Heart right ventricle (tissue), 16 donors: ENCODE data around the gene TYW3. TPM values are rescaled to one million over a fixed set of nuclear protein-coding genes. Genes with fewer than 3 reads are reported as not detected.

Source experiments
- ATAC-seq, 8 donors: fragments of 200-7000 bp; cut with Tn5 transposase; one replicate each; pipeline ENCODE4 v1.9.1; 2020; ENCODE audit warnings: mild to moderate bottlenecking in 8 of 8, moderate library complexity in 8 of 8, moderate number of reproducible peaks in 1 of 8
- DNase-seq, 2 donors: peaks; one replicate each; pipeline ENCODE4 v3.0.0-alpha.2; 2020
- H3K27ac ChIP-seq, 10 donors: fragments of 200-600 bp; sonication (generic) in 2 of 10; one replicate each; pipeline versions ENCODE4 v1.5.0 to v1.8.0; 2020 to 2022; ENCODE audit warnings: mild to moderate bottlenecking in 3 of 10
- H3K27me3 ChIP-seq, 7 donors: fragments of 200-600 bp; one replicate each; pipeline ENCODE4 v1.8.0; 2021 to 2022; ENCODE audit warnings: mild to moderate bottlenecking in 2 of 7
- H3K36me3 ChIP-seq, 9 donors: fragments of 200-600 bp; sonication (generic) in 1 of 9; one replicate each; pipeline versions ENCODE4 v1.5.0 to v1.8.0; 2020 to 2022; ENCODE audit warnings: mild to moderate bottlenecking in 2 of 9
- H3K4me1 ChIP-seq, 9 donors: fragments of 200-600 bp; sonication (generic) in 1 of 9; one replicate each; pipeline versions ENCODE4 v1.5.0 to v1.8.0; 2020 to 2022; ENCODE audit warnings: mild to moderate bottlenecking in 4 of 9
- H3K4me3 ChIP-seq, 10 donors: fragments of 200-600 bp; sonication (generic) in 2 of 10; one replicate each; pipeline versions ENCODE4 v1.5.0 to v1.8.0; 2020 to 2022; ENCODE audit warnings: mild to moderate bottlenecking in 7 of 10, moderate library complexity in 2 of 10
- H3K9me3 ChIP-seq, 11 donors: fragments of 200-600 bp in 10 of 11; sonication (generic) in 2 of 11; one replicate each; pipeline versions ENCODE4 v1.5.0 to v1.8.0; 2013 to 2022; ENCODE audit warnings: mild to moderate bottlenecking in 2 of 11, control low read depth in 1 of 11, moderate library complexity in 1 of 11
- WGBS, 2 donors: extraction: QIAGEN DNeasy Blood & Tissue Kit; methylation state at CpG; one replicate each; pipeline ENCODE4 v1.1.7; 2013; ENCODE audit warnings: inconsistent platforms in 1 of 2; 5-methylcytosine and 5-hydroxymethylcytosine counted together
- intact Hi-C, 10 donors: fragments of 100-400 bp; cut with DNase I; formaldehyde crosslinking; loops; one replicate each; pipeline versions ENCODE4 v1.11.1 to v1.14.2; 2022
- polyA plus RNA-seq, 2 donors: library from polyadenylated mRNA; stranded (reverse); fragments of 200-250 nt; gene quantifications; one replicate each; pipeline ENCODE4 v1.2.3, GENCODE V29; 2013
- total RNA-seq, 10 donors: library from RNA; stranded (reverse); fragmentation: NEBNext Ultra II Directional in 3 of 10; extraction: Animal tissue kit (Norgen Biotek cat#: 25700) in 3 of 10; gene quantifications; one replicate each; pipeline versions ENCODE4 v1.2.1 to v1.2.4, GENCODE V29; 2021 to 2023
- TF ChIP-seq, protein P1 (sequence below), 9 donors: fragments of 200-600 bp; sonication (generic) in 2 of 9; IDR thresholded peaks; one replicate each; pipeline versions ENCODE4 v1.5.0 to v1.8.0; 2021 to 2022; ENCODE audit warnings: antibody characterized with exemption in 9 of 9, mild to moderate bottlenecking in 5 of 9, moderate library complexity in 1 of 9
- donor health status: Arrhythmogenic right ventricular cardiomyopathy.
- donor health status: ischemic (EF 13 %, LVEDD 7.1; RV severe dilation, severe dysfunction).
- donor health status: healthy with polysubstance abuse.
- donor health status: DM: no; HTN: yes; CAD: no.
- donor health status: DM: no; HTN: no; CAD: no.
- donor health status: ischemic (EF 25% LVEDD 6.9; RV normal size, moderate dysfunction).
- donor health status: ischemic (EF 25% LVEDD 5.7; RV mildly dilated, moderate dysfunction).
- donor health status: healthy.
- donor health status: DM: yes; HTN: yes; CAD: no.
- donor health status: Ischemic cardiomyopathy.
- donor health status: ischemic (EF 35%, LVEDD 5.7; RV mildly dilated, moderate dysfunction).
- donor health status: nonischemic (EF 11% LVEDD 7.7; RV severe dilation, severe dysfunction).
- donor health status: DM: yes; HTN: yes; CAD: no.
- donor health status: PGD.
- donor health status: ischemic (EF 29% LVEDD 5.4; RV normal size, mild dysfunction).
- donor health status: nonischemic (EF 23%, LVEDD 6.1; RV moderate dilation, normal function).

TYW3 gene
- total and polyA plus RNA-seq, 12 donors = 9.9 to 32.2 (median 20.3) TPM

- Histone ChIP-seq H3K27me3 (no peaks in the 10 kb centered on the region), H3K4me3 (no peak overlapping the region), H3K36me3 (peaks cover 0 to 15% (median 0%) of the 10 kb centered on the region in 9 donors), H3K27ac (no peak overlapping the region), H3K4me1 (no peaks in the 10 kb centered on the region), H3K9me3 (no peaks in the 10 kb centered on the region)
- 64 to 72% methylated on average over 2 of the region's 2 CpGs for WGBS, 2 donors
- intact Hi-C loops = no loop called here
- TF ChIP-seq, protein P1, sequence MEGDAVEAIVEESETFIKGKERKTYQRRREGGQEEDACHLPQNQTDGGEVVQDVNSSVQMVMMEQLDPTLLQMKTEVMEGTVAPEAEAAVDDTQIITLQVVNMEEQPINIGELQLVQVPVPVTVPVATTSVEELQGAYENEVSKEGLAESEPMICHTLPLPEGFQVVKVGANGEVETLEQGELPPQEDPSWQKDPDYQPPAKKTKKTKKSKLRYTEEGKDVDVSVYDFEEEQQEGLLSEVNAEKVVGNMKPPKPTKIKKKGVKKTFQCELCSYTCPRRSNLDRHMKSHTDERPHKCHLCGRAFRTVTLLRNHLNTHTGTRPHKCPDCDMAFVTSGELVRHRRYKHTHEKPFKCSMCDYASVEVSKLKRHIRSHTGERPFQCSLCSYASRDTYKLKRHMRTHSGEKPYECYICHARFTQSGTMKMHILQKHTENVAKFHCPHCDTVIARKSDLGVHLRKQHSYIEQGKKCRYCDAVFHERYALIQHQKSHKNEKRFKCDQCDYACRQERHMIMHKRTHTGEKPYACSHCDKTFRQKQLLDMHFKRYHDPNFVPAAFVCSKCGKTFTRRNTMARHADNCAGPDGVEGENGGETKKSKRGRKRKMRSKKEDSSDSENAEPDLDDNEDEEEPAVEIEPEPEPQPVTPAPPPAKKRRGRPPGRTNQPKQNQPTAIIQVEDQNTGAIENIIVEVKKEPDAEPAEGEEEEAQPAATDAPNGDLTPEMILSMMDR (IDR thresholded peaks at IDR 0.05) = no peak
- ATAC-seq (peak in 1 of 8 donors; percentile 70), DNase-seq (no peak)
Measured at GRCh38 chr1:74697832-74698231, 35.1 kb upstream of the TYW3 start.

DNA sequence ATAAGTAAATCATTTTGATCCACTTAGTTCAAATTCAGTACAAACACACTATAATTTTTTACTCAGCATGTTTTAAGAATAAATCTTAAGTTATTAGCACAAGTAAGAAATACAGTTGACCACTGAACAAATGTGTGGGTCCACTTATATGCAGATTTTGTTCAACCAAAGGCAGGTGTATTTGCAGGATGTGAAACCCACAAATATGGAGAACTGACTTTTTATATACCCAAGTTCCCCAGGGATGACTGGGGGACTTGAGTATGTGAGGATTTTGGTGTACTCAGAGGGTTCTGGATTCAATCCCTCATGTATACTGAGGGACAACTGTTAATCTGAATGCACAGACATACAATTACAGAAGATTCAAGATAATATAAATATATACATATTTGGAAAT, 33.6 kb upstream of the TYW3 start:
- DNase-seq = no peak
- intact Hi-C loops = no loop called here
- Histone ChIP-seq H3K4me1 (no peaks in the 10 kb centered on the region), H3K27me3 (no peaks in the 10 kb centered on the region), H3K36me3 (peaks cover 0 to 29% (median 10%) of the 10 kb centered on the region in 9 donors), H3K9me3 (no peaks in the 10 kb centered on the region), H3K27ac (no peak overlapping the region), H3K4me3 (no peak overlapping the region)
- ATAC-seq = no peak
- TF ChIP-seq, protein P1 (IDR thresholded peaks at IDR 0.05) = no peak

DNA sequence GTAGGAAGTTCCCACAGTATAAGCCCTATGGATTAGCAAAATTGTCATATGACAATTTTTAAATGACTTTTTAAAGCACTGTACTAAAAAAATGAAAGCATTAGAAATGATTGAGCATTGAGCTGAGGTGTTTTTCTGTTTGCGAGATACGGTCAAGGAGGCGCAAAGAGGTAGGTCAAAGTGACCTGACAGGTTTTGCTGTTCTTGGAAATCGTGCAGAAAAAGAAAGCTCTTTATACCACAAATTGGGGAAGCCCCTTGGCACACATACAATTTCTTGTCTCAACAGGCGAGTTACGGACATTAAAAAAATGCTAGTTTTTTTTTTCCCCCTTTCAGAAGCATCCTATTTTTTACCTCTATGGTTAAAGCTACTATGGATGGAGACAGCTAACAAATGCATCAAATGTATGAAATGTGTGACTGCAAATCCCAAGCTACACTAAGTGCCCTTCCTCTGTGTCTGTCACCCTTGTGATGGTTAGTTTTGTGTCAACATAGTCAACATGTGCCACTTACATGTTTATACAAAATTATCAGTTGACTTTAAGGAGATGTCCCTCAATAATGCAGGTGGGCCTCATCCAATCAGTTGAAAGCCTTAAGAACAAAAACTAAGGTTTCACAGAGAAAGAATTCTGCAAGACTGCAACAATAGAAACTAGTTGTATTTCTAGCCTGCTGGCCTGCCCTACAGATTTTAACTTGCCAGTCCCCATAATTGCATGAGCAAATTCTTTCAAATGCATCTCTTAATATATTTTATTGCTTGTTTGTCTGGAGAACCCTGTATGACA, 29.4 kb upstream of the TYW3 start:
- Histone ChIP-seq H3K36me3 (peaks cover 0 to 70% (median 23%) of the 10 kb centered on the region in 9 donors), H3K4me1 (no peaks in the 10 kb centered on the region), H3K9me3 (no peaks in the 10 kb centered on the region), H3K27me3 (no peaks in the 10 kb centered on the region), H3K27ac (no peak overlapping the region), H3K4me3 (no peak overlapping the region)
- WGBS, 2 donors = 87 to 95% methylated on average over 6 of the region's 6 CpGs
- DNase-seq (no peak), ATAC-seq (no peak)
- TF ChIP-seq, protein P1 (IDR thresholded peaks at IDR 0.05) = no peak
- intact Hi-C loops = no loop called here

GRCh38 chr1:74712881-74713280, 20.1 kb upstream of the TYW3 start:
- TF ChIP-seq, protein P1 (IDR thresholded peaks at IDR 0.05) = no peak
- Histone ChIP-seq H3K9me3 (no peaks in the 10 kb centered on the region), H3K4me1 (peaks cover 0 to 14% (median 0%) of the 10 kb centered on the region in 9 donors), H3K36me3 (peaks cover 0 to 100% (median 11%) of the 10 kb centered on the region in 9 donors), H3K4me3 (no peak overlapping the region), H3K27me3 (no peaks in the 10 kb centered on the region), H3K27ac (no peak overlapping the region)
- WGBS, 2 donors = 39 to 55% methylated on average over 1 of the region's 1 CpG
- intact Hi-C loops = no loop called here
- DNase-seq = no peak
- peak in 4 of 8 donors; percentile 50 to 85 (median 74) for ATAC-seq
